Fibroblast of the aortic adventitia (primary cell): ENCODE results near the gene ANO10. TPM values are rescaled to one million over a fixed set of nuclear protein-coding genes. Genes with fewer than 3 reads are reported as not detected.
A peak's percentile ranks its signal among the peaks of the same experiment; 100 is the strongest.

Source experiments
- DNase-seq: peaks from one replicate; pipeline ENCODE4 v3.0.0-alpha.2; 2010; ENCODE audit warnings: low read depth
- H3K4me3 ChIP-seq: 2 replicates; pipeline ENCODE4 v1.5.1; 2011; ENCODE audit warnings: low read depth, mild to moderate bottlenecking, control low read depth, low read length, moderate library complexity
- total RNA-seq: library from RNA; depleted of rRNA; stranded (reverse); fragments of >200 nt; gene quantifications from 2 replicates; pipeline ENCODE4 v1.2.3, GENCODE V29; 2012; ENCODE audit warnings: low replicate concordance
- TF ChIP-seq, protein P1 (sequence below): IDR thresholded peaks from 2 replicates; pipeline ENCODE4 v1.5.1; 2011; ENCODE audit warnings: mild to moderate bottlenecking, low read length, control low read depth, inconsistent platforms; ENCODE audit not compliant: insufficient read depth

Gene ANO10
- total RNA-seq, 1 donor: 46.4 TPM

DNA sequence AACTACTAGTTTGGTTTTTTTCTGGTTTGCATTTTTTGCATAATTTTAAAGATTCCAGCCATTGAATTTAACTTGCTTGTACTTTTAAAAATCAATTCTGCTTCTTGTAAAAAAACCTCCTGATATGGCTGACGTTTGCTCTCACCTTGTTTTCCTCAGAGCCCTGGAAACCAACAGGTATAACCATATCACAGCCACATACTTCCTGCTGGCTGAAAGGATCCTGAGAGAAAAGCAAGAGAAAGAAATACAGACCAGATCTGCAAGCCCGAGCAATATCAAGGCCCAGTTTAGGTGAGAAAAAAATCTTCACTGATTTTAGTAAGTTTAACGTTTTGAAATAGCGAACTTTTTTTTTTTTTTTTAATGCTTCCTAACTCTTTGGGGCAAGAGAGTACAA is 278.6 kb downstream of the ANO10 start:
- DNase-seq: no peak
- TF ChIP-seq, protein P1, sequence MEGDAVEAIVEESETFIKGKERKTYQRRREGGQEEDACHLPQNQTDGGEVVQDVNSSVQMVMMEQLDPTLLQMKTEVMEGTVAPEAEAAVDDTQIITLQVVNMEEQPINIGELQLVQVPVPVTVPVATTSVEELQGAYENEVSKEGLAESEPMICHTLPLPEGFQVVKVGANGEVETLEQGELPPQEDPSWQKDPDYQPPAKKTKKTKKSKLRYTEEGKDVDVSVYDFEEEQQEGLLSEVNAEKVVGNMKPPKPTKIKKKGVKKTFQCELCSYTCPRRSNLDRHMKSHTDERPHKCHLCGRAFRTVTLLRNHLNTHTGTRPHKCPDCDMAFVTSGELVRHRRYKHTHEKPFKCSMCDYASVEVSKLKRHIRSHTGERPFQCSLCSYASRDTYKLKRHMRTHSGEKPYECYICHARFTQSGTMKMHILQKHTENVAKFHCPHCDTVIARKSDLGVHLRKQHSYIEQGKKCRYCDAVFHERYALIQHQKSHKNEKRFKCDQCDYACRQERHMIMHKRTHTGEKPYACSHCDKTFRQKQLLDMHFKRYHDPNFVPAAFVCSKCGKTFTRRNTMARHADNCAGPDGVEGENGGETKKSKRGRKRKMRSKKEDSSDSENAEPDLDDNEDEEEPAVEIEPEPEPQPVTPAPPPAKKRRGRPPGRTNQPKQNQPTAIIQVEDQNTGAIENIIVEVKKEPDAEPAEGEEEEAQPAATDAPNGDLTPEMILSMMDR: no peak
- no peak overlapping the region for H3K4me3 ChIP-seq

DNA sequence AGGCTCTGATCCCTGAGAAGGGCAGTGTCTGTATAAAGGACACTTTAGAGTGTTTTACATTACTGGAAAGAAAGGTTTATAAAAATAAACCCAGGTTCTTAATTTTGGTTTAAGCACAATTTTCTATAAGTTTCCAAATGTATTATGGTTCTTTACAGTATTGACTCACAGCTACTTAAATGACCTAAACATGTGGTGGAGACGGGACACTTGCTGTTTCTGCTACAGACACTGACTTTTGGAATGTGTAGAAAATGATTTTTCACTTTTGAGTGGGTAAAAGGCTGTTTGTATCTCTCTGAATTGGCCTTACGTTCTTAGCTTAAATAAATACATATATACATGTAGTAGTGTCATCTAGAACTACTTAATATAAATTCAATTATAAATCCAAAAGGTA is 280.0 kb downstream of the ANO10 start:
- TF ChIP-seq, protein P1: no peak
- no peak for DNase-seq
- no peak overlapping the region for H3K4me3 ChIP-seq

DNA sequence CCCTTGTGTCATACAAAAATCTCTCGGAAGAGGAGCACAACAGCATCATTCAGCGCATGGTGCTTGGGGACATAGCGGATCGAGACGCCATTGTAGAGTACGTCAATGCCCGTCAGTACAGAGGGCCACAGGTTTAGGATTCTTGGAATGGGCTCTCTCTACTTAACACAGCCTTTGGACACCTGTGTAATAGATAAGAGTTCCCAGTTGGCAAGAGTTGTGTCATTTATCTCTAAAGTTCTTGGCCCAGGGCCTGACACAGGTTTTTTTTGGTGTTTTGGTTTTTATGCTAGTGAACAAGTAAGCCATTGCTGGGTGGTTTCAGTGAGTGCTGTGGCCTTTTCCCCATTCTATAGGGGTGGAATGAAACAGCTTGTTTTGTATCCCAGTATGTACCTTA is 281.4 kb downstream of the ANO10 start:
- no peak for DNase-seq
- H3K4me3 ChIP-seq: no peak overlapping the region
- TF ChIP-seq, protein P1: no peak

DNA sequence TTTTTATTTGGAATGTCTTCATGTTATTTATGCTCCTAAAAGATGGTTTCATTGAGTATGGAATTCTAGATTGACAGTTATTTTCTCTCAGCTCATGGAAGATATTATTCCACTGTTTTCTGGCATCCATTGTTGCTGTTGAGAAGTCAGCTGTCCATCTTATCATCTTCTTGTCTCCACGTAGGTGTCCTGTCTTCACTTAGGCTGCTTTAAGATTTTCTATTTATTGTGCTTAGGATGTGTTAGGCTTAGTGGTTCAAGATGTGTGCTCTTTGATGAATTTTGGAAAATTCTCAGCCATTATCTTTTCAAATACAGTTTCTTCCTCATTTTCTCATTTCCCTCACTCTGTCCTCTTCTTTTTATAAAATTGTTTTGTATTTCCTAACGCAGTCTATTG is 283.5 kb downstream of the ANO10 start:
- peak; percentile 20 for DNase-seq
- H3K4me3 ChIP-seq: no peak overlapping the region
- TF ChIP-seq, protein P1: no peak

DNA sequence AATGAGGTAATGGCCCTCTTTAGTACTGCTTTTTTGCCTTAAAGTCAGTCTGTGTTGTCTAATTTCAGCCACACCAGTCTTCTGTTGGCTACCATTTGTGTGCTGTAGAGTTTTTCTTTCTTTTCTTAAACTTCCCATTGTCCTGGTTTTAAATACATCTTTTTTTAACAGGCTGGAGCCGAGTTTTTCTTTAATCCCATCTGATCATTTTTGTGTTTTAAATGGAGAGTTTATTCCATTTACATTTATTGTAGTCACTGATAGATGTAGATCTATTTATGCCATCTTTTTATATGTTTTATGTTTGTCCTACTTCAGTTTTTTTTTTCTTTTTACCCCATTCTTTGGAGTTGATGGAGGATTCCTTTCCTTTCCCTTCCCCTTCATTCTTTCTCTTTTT is 286.0 kb downstream of the ANO10 start:
- no peak for DNase-seq
- TF ChIP-seq, protein P1: no peak
- no peak overlapping the region for H3K4me3 ChIP-seq

DNA sequence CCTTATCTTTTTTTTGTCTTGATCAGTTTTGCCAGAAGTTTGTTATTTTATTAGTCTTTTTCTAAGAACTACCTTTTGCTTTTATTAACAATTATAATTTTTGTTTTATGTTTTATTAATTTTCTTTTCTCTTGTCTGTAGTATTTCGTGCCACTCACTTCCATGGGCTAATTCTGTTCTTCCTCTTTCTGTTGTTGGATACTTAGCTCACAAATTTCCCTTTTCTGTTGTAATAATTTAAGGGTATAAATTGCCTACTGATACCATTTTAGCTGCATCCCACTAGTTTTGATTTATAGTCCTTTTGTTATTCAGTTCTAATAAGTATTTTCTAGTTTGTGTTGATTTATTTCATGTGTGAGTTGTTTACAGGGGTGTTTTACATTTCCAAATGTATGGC is 286.8 kb downstream of the ANO10 start:
- DNase-seq: no peak
- H3K4me3 ChIP-seq: no peak overlapping the region
- TF ChIP-seq, protein P1: no peak

DNA sequence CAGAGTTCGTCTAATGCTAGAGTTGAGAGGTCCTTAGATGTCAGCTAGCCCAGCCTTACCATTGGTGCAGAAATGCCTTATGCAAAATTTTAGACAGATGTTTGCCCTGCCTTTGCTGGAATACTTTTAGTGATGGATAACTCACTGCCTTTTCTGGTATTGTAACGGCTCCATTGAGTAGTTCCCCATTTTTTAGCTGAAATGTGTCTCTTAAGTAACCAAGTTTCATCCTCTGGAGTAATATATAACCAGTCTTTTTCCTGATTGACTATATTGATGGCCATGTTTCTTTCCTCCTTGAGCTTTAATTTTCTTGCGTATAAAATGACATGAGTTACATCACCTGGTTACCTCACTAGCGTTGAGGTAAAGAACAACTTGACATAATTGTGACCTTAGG is 290.4 kb downstream of the ANO10 start:
- DNase-seq: no peak
- no peak overlapping the region for H3K4me3 ChIP-seq
- TF ChIP-seq, protein P1: no peak
